ENCODE results near the gene PRKCA. TPM values are rescaled to one million over a fixed set of nuclear protein-coding genes. Genes with fewer than 3 reads are reported as not detected.

Gene PRKCA
- total RNA-seq, 3 donors from 2014 or later, result 5.1 to 10.5 (median 6.6) TPM

DNA sequence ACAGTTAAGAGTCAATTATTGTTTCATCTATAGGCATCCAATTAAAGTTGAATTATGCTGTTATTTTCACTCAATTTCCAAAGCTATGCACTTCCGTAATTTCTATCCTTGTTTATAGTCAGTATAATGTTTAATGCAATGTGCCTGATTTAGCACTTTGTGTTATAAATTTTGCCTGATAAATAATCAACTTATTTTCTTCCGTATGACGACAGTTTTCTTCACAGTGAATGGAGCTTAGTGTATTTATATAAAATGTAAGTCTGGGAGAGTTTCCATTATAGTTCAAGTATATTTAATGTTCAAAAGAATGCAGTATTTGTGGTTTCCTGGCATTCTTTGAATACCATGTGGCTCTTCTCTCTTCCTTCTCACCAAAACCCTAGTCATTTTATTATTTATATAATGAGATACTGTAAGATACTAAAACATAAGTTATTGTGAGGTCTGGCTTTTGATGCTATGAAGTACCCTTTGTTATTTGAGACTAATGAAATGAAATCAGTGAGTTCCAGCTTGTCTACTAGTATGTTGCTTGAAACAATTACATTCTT lies 240.6 kb downstream of the PRKCA start:
- DNase-seq (ENCODE audit: low spot score in 2 of 2), result no peak
- Histone ChIP-seq H3K36me3 (no peaks in the 10 kb centered on the region), H3K9me3 (peaks cover 0 to 4% of the 10 kb centered on the region in 2 donors), H3K27ac (no peak overlapping the region), H3K4me1 (no peaks in the 10 kb centered on the region), H3K4me3 (no peak overlapping the region), H3K27me3 (no peaks in the 10 kb centered on the region)
- intact Hi-C loops (cut with DNase I; ENCODE audit: low total_unique reads), result no loop called here
- TF ChIP-seq POLR2A (IDR thresholded peaks at IDR 0.05), result no peak

DNA sequence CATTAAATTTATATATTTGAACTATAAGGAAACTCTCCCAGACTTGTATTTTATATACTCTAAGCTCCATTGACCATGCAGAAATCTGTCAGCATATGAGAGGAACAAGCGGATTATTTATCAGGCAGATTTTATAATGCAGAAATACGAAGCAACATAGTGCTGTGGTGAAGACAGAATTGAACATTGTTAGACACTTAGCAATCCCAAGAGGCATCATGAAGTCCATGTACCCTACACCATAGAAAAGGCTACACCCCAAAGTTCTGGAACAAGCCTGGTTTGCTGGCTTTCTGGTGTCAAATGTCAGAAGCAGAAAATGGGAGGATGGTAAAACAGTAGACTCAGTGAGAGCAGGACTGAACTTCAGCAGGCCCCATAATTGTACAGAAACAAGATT lies 241.1 kb downstream of the PRKCA start:
- no peaks in the 10 kb centered on the region for H3K36me3 ChIP-seq
- no peaks in the 10 kb centered on the region for H3K27me3 ChIP-seq
- H3K9me3 ChIP-seq, result peaks cover 0 to 4% of the 10 kb centered on the region in 2 donors
- no peak overlapping the region for H3K4me3 ChIP-seq
- H3K4me1 ChIP-seq, result no peaks in the 10 kb centered on the region
- no peak for TF ChIP-seq POLR2A (IDR thresholded peaks at IDR 0.05)
- TF ChIP-seq, protein P1, sequence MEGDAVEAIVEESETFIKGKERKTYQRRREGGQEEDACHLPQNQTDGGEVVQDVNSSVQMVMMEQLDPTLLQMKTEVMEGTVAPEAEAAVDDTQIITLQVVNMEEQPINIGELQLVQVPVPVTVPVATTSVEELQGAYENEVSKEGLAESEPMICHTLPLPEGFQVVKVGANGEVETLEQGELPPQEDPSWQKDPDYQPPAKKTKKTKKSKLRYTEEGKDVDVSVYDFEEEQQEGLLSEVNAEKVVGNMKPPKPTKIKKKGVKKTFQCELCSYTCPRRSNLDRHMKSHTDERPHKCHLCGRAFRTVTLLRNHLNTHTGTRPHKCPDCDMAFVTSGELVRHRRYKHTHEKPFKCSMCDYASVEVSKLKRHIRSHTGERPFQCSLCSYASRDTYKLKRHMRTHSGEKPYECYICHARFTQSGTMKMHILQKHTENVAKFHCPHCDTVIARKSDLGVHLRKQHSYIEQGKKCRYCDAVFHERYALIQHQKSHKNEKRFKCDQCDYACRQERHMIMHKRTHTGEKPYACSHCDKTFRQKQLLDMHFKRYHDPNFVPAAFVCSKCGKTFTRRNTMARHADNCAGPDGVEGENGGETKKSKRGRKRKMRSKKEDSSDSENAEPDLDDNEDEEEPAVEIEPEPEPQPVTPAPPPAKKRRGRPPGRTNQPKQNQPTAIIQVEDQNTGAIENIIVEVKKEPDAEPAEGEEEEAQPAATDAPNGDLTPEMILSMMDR (IDR thresholded peaks at IDR 0.05), result no peak
- no peak for TF ChIP-seq POLR2AphosphoS5 (IDR thresholded peaks at IDR 0.05)
- intact Hi-C loops (cut with DNase I; ENCODE audit: low total_unique reads), result no loop called here
- no peak for DNase-seq (ENCODE audit: low spot score in 2 of 2)
- no peak overlapping the region for H3K27ac ChIP-seq

DNA sequence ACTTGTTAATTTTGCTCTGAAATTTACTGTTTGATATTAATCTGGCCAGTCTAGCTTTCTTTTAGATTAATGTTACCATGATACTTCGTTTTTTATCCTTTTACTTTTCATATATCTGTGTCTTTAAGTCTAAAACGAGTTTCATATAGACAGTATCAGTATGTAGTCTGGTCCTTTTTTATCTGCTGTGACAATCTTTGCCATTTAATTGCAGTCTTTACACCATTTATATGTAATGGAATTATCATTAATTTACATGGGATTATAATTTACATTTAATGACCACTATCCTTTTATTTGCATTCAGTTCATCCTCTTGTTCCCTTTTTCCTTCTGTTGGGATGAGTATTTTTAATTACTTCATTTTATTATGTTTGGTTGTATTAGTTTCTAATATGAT lies 243.5 kb downstream of the PRKCA start:
- H3K27me3 ChIP-seq, result no peaks in the 10 kb centered on the region
- no peak overlapping the region for H3K4me3 ChIP-seq
- TF ChIP-seq, protein P1 (IDR thresholded peaks at IDR 0.05), result no peak
- no peak for TF ChIP-seq POLR2AphosphoS5 (IDR thresholded peaks at IDR 0.05)
- no peak for TF ChIP-seq POLR2A (IDR thresholded peaks at IDR 0.05)
- no peak for DNase-seq (ENCODE audit: low spot score in 2 of 2)
- no peaks in the 10 kb centered on the region for H3K4me1 ChIP-seq
- H3K9me3 ChIP-seq, result peaks cover 0 to 4% of the 10 kb centered on the region in 2 donors
- intact Hi-C loops (cut with DNase I; ENCODE audit: low total_unique reads), result no loop called here
- no peaks in the 10 kb centered on the region for H3K36me3 ChIP-seq
- H3K27ac ChIP-seq, result no peak overlapping the region

DNA sequence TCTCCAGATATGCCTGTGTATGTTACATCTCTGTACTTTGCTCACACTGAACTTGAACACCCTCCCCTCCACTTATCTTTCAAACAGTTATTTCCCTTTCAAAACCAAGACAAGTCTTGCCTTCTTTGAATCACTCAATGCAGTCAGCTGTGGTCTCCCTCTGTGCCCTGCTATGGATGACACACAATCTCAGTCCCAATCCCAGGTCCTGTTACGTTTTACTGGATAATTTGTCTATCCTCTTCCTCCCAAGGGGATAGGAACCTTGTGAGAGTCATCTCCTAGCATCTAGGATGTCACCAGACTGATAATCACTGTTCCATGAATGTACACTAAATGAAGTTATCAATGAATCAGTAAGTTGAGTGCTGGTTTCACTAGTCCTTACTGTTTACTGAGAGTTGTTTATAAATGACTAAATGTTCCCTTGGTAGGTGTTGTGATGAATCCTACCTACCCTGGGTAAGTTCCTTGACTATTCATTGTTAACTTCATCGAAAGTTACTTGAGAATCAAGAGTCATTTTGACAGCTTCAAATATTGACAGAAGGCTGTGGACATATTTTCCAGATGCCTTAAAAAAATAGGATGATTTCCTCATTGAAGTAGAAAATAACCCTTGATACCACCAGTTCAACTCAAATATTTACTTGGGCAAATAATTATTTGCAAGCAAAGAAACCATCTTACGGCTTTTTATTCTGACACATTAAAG lies 244.9 kb downstream of the PRKCA start:
- Histone ChIP-seq H3K27ac (no peak overlapping the region), H3K36me3 (no peaks in the 10 kb centered on the region), H3K27me3 (no peaks in the 10 kb centered on the region), H3K4me1 (no peaks in the 10 kb centered on the region), H3K9me3 (peaks cover 0 to 4% of the 10 kb centered on the region in 2 donors), H3K4me3 (no peak overlapping the region)
- TF ChIP-seq POLR2A (IDR thresholded peaks at IDR 0.05) (no peak), POLR2AphosphoS5 (IDR thresholded peaks at IDR 0.05) (no peak)
- TF ChIP-seq, protein P1 (IDR thresholded peaks at IDR 0.05), result no peak
- DNase-seq (ENCODE audit: low spot score in 2 of 2), result no peak
- intact Hi-C loops (cut with DNase I; ENCODE audit: low total_unique reads), result no loop called here

DNA sequence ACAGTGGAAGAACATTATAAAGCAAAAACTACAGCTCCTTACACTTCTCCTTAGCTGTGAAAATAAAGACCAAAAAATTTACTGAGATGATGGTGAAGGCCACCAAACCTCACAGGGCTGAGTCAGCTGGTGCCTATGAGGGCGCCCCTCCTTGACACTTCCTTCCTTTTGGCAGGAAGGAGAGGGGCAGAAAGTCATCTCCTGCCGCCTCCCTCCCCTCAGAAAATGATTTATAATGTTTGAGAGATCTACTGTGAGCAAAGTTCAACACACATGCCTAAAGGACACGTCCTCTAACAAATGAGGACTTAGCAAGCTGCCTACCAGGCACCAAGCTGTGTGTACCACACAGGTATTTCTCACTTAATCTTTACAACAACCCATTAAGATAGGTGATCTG lies 245.7 kb downstream of the PRKCA start:
- Histone ChIP-seq H3K4me1 (no peaks in the 10 kb centered on the region), H3K27ac (no peak overlapping the region), H3K4me3 (no peak overlapping the region), H3K27me3 (no peaks in the 10 kb centered on the region), H3K36me3 (no peaks in the 10 kb centered on the region), H3K9me3 (peaks cover 0 to 4% of the 10 kb centered on the region in 2 donors)
- intact Hi-C loops (cut with DNase I; ENCODE audit: low total_unique reads), result no loop called here
- TF ChIP-seq, protein P1 (IDR thresholded peaks at IDR 0.05), result no peak
- no peak for TF ChIP-seq POLR2A (IDR thresholded peaks at IDR 0.05)
- TF ChIP-seq POLR2AphosphoS5 (IDR thresholded peaks at IDR 0.05), result no peak
- no peak for DNase-seq (ENCODE audit: low spot score in 2 of 2)
